GM21360 (cell line): ENCODE data around the gene LIN37.

Experiments used
- ATAC-seq: cut with Tn5 transposase; IDR thresholded peaks from one replicate; pipeline ENCODE4 v1.9.1; 2021; ENCODE audit warnings: mild to moderate bottlenecking, moderate library complexity; ENCODE audit not compliant: unreplicated experiment

The LIN37 gene

GRCh38 chr19:35734273-35734672, 14.1 kb upstream of the LIN37 start:
- ATAC-seq: no peak

- no peak for ATAC-seq
These were observed 13.5 kb upstream of the LIN37 start for GRCh38 chr19:35734889-35735288.

GRCh38 chr19:35736913-35737886, 11.2 kb upstream of the LIN37 start:
- no peak for ATAC-seq

- no peak for ATAC-seq
These were observed 10.1 kb upstream of the LIN37 start for GRCh38 chr19:35738021-35738886.

- no peak for ATAC-seq
These were observed 9.5 kb upstream of the LIN37 start for GRCh38 chr19:35738887-35739229.

GRCh38 chr19:35739275-35740107, 8.9 kb upstream of the LIN37 start:
- no peak for ATAC-seq

- ATAC-seq: no peak
These were observed 8.3 kb upstream of the LIN37 start for GRCh38 chr19:35740108-35740422.

GRCh38 chr19:35740423-35741202, 7.8 kb upstream of the LIN37 start:
- ATAC-seq: peak; percentile 55

- ATAC-seq: no peak
These were observed 7.2 kb upstream of the LIN37 start for GRCh38 chr19:35741203-35741515.

- no peak for ATAC-seq
These were observed 6.2 kb upstream of the LIN37 start, which contains the start of gene IGFLR1 for GRCh38 chr19:35742121-35742724. TSS of gene IGFLR1 (minus strand) at chr19:35742452. CDS start at chr19:35741180, 1,272 bp downstream.

GRCh38 chr19:35743640-35744429, 4.5 kb upstream of the LIN37 start:
- no peak for ATAC-seq

- peak; percentile 21 for ATAC-seq
These were observed 3.7 kb upstream of the LIN37 start for GRCh38 chr19:35744430-35745327.

- peak; percentile 41 for ATAC-seq
These were observed 2.9 kb upstream of the LIN37 start, which contains the start of the genes PSENEN and U2AF1L4 for GRCh38 chr19:35745328-35746086. TSS of gene PSENEN (plus strand) at chr19:35745651. CDS start at chr19:35745931, 280 bp downstream. TSS of gene U2AF1L4 (minus strand) at chr19:35745418. CDS start at chr19:35745391, 27 bp downstream.

- ATAC-seq: no peak
These were observed 2.3 kb upstream of the LIN37 start for GRCh38 chr19:35746087-35746462.

- no peak for ATAC-seq
These were observed 1.8 kb upstream of the LIN37 start for GRCh38 chr19:35746531-35746930.

GRCh38 chr19:35750167-35750566, 1.8 kb downstream of the LIN37 start:
- no peak for ATAC-seq
